H1 (cell line): Measurements from ENCODE around the gene LRRC4C. TPM values are rescaled to one million over a fixed set of nuclear protein-coding genes. Genes with fewer than 3 reads are reported as not detected.

Experiments used
- EP300 ChIP-seq, 2 experiments: IDR thresholded peaks; 1 replicate in 1 of 2; 2 replicates in 1 of 2; pipeline ENCODE4 v1.6.1; 2011 to 2012; ENCODE audit warnings: low read depth in 2 of 2, low read length in 2 of 2, mild to moderate bottlenecking in 2 of 2, borderline replicate concordance in 1 of 2, inconsistent platforms in 1 of 2, moderate library complexity in 1 of 2
- EZH2 ChIP-seq: fragments of 200-600 bp; sonication (generic); IDR thresholded peaks from 2 replicates; pipeline ENCODE4 v1.7.1; 2012; ENCODE audit warnings: low read depth, mild to moderate bottlenecking, moderate library complexity, low read length, inconsistent platforms; ENCODE audit not compliant: severe bottlenecking
- KDM5A ChIP-seq: fragments of 200-600 bp; IDR thresholded peaks from 2 replicates; pipeline ENCODE4 v1.7.1; 2012; ENCODE audit warnings: mild to moderate bottlenecking, low read length, inconsistent platforms, mixed read lengths
- SP1 ChIP-seq: IDR thresholded peaks from 2 replicates; pipeline ENCODE4 v1.6.1; 2011; ENCODE audit warnings: low read depth, low read length
- polyA plus RNA-seq, 7 experiments: library from polyadenylated mRNA; depleted of rRNA in 3 of 7; stranded (reverse) in 5 of 7; unstranded in 2 of 7; fragments of >200 nt in 5 of 7; fragments of 200-250 nt in 2 of 7; gene quantifications; 1 replicate in 5 of 7; 2 replicates in 1 of 7; 4 replicates in 1 of 7; pipeline versions ENCODE4 v1.2.1 to v1.2.3, GENCODE V29; 2011 to 2013; ENCODE audit warnings: missing spikeins in 2 of 7, mixed read lengths in 2 of 7
- total RNA-seq: library from RNA; stranded (reverse); fragmentation: NEBNext Ultra II Directional; extraction: Animal tissue kit (Norgen Biotek cat#: 25700); gene quantifications from 2 replicates; pipeline ENCODE4 v1.2.1, GENCODE V29; 2021
- TF ChIP-seq, protein P1 (sequence below): fragments of 300-600 bp; sonication (generic); IDR thresholded peaks from 2 replicates; pipeline ENCODE4 v1.7.1; 2012; ENCODE audit warnings: low read length, moderate library complexity, mild to moderate bottlenecking, inconsistent platforms; ENCODE audit not compliant: insufficient replicate concordance

The LRRC4C gene
- total and polyA plus RNA-seq, 2 of the 8 experiments (the other 6 are each of a cell fraction or from before 2014, with no cell fraction given), result 0.23 to 2.2 TPM

DNA sequence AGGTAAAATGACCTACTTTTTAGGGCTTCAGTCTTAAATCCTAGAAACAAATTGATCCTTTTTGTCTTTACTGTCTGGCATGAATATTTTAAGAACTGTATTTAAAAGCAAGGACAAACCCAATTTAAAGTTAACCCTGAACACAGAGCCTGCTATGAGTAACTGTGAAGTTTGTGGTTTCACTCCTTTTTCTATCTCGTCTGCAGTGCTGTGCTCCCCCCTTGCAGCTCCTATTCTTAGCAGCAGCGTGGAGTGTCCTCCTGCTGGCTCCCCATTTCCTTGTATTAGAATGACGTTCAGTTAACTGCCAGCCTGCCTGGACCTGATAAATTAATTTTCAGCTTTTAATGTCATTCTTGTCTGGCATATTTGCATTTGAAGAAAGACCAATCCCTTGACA lies 40.0 kb upstream of the LRRC4C start (continued):
- TF ChIP-seq, protein P1, sequence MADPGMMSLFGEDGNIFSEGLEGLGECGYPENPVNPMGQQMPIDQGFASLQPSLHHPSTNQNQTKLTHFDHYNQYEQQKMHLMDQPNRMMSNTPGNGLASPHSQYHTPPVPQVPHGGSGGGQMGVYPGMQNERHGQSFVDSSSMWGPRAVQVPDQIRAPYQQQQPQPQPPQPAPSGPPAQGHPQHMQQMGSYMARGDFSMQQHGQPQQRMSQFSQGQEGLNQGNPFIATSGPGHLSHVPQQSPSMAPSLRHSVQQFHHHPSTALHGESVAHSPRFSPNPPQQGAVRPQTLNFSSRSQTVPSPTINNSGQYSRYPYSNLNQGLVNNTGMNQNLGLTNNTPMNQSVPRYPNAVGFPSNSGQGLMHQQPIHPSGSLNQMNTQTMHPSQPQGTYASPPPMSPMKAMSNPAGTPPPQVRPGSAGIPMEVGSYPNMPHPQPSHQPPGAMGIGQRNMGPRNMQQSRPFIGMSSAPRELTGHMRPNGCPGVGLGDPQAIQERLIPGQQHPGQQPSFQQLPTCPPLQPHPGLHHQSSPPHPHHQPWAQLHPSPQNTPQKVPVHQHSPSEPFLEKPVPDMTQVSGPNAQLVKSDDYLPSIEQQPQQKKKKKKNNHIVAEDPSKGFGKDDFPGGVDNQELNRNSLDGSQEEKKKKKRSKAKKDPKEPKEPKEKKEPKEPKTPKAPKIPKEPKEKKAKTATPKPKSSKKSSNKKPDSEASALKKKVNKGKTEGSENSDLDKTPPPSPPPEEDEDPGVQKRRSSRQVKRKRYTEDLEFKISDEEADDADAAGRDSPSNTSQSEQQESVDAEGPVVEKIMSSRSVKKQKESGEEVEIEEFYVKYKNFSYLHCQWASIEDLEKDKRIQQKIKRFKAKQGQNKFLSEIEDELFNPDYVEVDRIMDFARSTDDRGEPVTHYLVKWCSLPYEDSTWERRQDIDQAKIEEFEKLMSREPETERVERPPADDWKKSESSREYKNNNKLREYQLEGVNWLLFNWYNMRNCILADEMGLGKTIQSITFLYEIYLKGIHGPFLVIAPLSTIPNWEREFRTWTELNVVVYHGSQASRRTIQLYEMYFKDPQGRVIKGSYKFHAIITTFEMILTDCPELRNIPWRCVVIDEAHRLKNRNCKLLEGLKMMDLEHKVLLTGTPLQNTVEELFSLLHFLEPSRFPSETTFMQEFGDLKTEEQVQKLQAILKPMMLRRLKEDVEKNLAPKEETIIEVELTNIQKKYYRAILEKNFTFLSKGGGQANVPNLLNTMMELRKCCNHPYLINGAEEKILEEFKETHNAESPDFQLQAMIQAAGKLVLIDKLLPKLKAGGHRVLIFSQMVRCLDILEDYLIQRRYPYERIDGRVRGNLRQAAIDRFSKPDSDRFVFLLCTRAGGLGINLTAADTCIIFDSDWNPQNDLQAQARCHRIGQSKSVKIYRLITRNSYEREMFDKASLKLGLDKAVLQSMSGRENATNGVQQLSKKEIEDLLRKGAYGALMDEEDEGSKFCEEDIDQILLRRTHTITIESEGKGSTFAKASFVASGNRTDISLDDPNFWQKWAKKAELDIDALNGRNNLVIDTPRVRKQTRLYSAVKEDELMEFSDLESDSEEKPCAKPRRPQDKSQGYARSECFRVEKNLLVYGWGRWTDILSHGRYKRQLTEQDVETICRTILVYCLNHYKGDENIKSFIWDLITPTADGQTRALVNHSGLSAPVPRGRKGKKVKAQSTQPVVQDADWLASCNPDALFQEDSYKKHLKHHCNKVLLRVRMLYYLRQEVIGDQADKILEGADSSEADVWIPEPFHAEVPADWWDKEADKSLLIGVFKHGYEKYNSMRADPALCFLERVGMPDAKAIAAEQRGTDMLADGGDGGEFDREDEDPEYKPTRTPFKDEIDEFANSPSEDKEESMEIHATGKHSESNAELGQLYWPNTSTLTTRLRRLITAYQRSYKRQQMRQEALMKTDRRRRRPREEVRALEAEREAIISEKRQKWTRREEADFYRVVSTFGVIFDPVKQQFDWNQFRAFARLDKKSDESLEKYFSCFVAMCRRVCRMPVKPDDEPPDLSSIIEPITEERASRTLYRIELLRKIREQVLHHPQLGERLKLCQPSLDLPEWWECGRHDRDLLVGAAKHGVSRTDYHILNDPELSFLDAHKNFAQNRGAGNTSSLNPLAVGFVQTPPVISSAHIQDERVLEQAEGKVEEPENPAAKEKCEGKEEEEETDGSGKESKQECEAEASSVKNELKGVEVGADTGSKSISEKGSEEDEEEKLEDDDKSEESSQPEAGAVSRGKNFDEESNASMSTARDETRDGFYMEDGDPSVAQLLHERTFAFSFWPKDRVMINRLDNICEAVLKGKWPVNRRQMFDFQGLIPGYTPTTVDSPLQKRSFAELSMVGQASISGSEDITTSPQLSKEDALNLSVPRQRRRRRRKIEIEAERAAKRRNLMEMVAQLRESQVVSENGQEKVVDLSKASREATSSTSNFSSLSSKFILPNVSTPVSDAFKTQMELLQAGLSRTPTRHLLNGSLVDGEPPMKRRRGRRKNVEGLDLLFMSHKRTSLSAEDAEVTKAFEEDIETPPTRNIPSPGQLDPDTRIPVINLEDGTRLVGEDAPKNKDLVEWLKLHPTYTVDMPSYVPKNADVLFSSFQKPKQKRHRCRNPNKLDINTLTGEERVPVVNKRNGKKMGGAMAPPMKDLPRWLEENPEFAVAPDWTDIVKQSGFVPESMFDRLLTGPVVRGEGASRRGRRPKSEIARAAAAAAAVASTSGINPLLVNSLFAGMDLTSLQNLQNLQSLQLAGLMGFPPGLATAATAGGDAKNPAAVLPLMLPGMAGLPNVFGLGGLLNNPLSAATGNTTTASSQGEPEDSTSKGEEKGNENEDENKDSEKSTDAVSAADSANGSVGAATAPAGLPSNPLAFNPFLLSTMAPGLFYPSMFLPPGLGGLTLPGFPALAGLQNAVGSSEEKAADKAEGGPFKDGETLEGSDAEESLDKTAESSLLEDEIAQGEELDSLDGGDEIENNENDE, result no peak
- TF ChIP-seq EP300 (IDR thresholded peaks at IDR 0.05; ENCODE audit: borderline replicate concordance in 1 of 2, low read depth in 2 of 2, low read length in 2 of 2), result no peak
- no peak for TF ChIP-seq KDM5A
- no peak for TF ChIP-seq SP1
- TF ChIP-seq EZH2, result no peak
